Measurements from ENCODE around the gene LRFN4.

The LRFN4 gene

DNA sequence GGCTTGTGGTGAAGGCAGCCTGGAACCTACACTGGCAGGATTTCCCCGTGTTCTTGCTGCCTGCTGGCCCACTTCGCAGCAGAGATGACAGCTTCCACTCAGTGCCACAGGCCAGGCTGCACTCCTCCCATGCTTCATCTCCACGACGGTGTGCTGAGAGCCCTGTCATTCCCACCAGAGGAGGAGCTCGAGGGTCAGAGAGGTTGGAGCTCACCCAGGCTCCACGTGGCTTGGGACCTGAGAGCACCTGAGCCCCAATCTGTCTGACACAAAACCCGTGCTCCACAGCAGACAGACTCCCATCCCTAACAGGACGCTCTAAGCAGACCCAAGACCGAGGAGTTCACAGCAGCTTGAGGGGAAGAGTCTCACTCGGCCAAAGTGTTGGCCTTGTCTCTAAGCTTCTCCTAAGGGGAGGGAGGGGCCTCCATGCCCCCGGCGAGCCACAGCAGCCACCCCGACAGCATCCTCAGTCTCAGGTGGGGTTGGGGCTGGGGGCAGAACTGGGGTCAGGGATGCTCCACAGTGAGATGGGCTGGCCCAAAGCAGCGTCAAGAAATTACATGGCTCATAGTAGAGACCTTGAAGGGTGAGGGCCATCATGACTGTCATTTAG lies 10.7 kb downstream of the LRFN4 start:
- Histone ChIP-seq H3K4me3 (ENCODE audit: low read depth, low read length) (no peak overlapping the region), H3K27me3 (ENCODE audit: control insufficient read depth, insufficient read depth, low read length) (no peaks in the 10 kb centered on the region), H3K9me3 (ENCODE audit: control insufficient read depth, insufficient read depth, low read depth, low read length) (no peaks in the 10 kb centered on the region), H3K27ac (ENCODE audit: low read depth, low read length) (no peak overlapping the region), H3K36me3 (ENCODE audit: control insufficient read depth, insufficient read depth, low read length) (peaks cover 3% of the 10 kb centered on the region; the same call in 1 of the 2 replicates), H3K4me1 (ENCODE audit: control insufficient read depth, insufficient read depth, low read length) (peaks cover 4% of the 10 kb centered on the region), H3K9ac (ENCODE audit: low read length) (no peak overlapping the region)

DNA sequence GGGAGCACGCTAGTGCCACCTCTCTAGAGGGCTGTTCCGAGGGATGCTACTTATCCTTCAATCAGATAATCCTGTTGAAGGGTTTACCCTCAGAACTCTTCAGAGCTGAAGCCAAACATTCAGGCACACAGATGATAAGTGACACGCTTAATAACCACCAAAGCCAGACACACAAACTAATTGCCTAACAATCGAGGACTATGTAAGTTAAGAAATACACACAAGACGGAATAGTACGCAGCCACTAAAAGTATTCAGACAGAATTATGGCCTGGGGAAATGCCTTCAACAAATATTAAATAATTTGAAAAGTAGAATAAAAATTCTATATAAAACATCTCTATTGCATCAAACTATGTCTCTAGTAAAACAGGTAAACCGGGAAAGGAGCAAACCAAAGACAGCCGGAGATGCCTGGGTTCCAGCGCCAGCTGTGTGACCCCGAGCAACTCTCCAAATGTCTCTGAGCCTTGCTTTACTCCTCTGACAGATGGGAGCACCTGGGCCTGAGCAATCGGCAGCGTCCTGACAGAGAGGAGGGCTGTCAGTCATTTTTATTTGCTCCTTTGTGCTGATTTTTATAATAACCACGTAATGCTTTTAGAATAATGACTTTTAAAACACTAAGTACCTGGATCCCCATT lies 11.3 kb downstream of the LRFN4 start:
- no peak overlapping the region for H3K27ac ChIP-seq (ENCODE audit: low read depth, low read length)
- no peaks in the 10 kb centered on the region for H3K9me3 ChIP-seq (ENCODE audit: control insufficient read depth, insufficient read depth, low read depth, low read length)

DNA sequence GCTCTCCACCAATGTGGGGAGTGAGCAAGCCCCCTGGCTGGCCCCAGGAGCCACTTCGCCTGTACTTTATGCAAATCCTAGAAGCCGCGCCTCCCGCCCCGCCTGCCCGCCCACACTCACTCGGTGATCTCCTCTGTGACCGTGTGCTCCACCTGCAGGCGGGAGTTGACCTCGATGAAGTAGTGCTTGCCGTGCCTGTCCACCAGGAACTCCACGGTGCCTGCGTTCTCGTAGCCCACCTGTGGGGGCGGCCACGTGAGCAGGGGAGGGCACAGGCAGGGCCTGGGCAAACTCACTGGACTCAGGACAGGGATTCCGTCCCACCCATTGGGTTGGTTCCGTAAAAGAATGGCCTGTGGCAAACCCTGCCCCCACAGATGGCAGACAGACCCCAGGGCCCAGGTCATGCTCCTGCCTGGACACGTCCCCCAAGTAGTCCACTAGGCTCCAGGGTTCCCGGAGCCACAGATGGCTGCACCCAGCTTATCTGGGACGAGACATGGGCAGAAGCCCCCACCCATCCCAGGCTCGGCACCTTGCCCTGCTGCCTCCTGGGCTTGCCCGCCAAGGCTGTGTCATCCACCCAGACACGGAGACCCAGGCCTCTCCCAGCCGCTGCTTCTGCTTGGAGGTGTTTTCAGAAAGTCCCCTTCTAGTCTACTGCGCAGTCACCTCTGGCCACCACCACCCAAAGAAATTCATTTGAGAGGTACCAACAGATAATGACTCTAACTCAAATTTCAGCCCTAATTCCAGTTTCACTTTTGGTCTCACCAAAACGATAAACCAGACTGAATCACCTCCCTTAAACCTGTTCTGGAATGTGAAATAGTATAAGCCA lies 12.1 kb downstream of the LRFN4 start:
- no peak overlapping the region for H3K4me3 ChIP-seq (ENCODE audit: low read depth, low read length)
- H3K9me3 ChIP-seq (ENCODE audit: control insufficient read depth, insufficient read depth, low read depth, low read length): no peaks in the 10 kb centered on the region
- H3K4me1 ChIP-seq (ENCODE audit: control insufficient read depth, insufficient read depth, low read length): peaks cover 4% of the 10 kb centered on the region
- H3K27me3 ChIP-seq (ENCODE audit: control insufficient read depth, insufficient read depth, low read length): no peaks in the 10 kb centered on the region
- H3K9ac ChIP-seq (ENCODE audit: low read length): no peak overlapping the region
- no peak overlapping the region for H3K27ac ChIP-seq (ENCODE audit: low read depth, low read length)
- H3K36me3 ChIP-seq (ENCODE audit: control insufficient read depth, insufficient read depth, low read length): peaks cover 3% of the 10 kb centered on the region; the same call in 1 of the 2 replicates

More for the DNA sequence above, 11.3 kb downstream of the LRFN4 start:
- H3K36me3 ChIP-seq (ENCODE audit: control insufficient read depth, insufficient read depth, low read length): peaks cover 3% of the 10 kb centered on the region; the same call in 1 of the 2 replicates
- H3K27me3 ChIP-seq (ENCODE audit: control insufficient read depth, insufficient read depth, low read length): no peaks in the 10 kb centered on the region
- H3K9ac ChIP-seq (ENCODE audit: low read length): no peak overlapping the region
- H3K4me1 ChIP-seq (ENCODE audit: control insufficient read depth, insufficient read depth, low read length): peaks cover 4% of the 10 kb centered on the region
- no peak overlapping the region for H3K4me3 ChIP-seq (ENCODE audit: low read depth, low read length)

DNA sequence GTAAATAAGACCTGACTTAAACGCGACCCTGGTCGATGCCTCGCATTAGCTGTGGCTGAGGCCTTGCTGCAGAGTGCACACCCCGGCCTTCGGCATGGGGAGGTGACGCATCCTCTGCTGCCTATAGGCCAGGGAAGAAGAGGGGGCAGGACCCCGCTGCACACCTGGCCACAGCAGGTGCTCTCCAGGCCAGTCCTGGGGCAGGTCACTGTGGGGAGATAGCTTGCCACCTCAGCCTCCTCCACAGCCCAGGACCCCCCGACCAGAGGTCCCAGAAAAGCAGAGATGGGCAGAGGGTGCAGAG lies 12.7 kb downstream of the LRFN4 start:
- Histone ChIP-seq H3K27me3 (ENCODE audit: control insufficient read depth, insufficient read depth, low read length) (no peaks in the 10 kb centered on the region), H3K9ac (ENCODE audit: low read length) (no peak overlapping the region), H3K4me3 (ENCODE audit: low read depth, low read length) (no peak overlapping the region), H3K36me3 (ENCODE audit: control insufficient read depth, insufficient read depth, low read length) (peaks cover 3% of the 10 kb centered on the region; the same call in 1 of the 2 replicates), H3K27ac (ENCODE audit: low read depth, low read length) (no peak overlapping the region), H3K4me1 (ENCODE audit: control insufficient read depth, insufficient read depth, low read length) (peaks cover 4% of the 10 kb centered on the region), H3K9me3 (ENCODE audit: control insufficient read depth, insufficient read depth, low read depth, low read length) (no peaks in the 10 kb centered on the region)

DNA sequence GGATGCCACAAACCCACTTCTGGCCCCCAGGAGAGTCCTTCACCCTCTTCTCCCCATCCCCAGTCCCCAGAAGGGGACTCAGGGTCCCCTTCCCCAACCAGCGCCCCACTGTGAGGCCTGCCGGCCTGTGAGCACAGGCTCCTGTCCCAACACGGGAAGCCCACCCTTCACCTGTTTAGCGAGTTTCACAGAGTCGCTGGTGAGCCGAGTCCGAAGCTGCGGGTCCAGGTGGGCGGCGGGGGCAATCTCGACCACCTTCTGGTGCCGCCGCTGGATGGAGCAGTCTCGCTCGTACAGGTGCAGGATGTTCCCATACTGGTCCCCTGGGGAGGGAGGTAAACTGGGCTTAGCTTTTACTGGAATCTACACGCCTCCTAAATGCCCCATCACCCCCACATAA lies 13.3 kb downstream of the LRFN4 start:
- Histone ChIP-seq H3K9ac (ENCODE audit: low read length) (no peak overlapping the region), H3K9me3 (ENCODE audit: control insufficient read depth, insufficient read depth, low read depth, low read length) (no peaks in the 10 kb centered on the region), H3K36me3 (ENCODE audit: control insufficient read depth, insufficient read depth, low read length) (peaks cover 3% of the 10 kb centered on the region; the same call in 1 of the 2 replicates)

GRCh38 chr11:66870616-66871520 lies 14.0 kb downstream of the LRFN4 start:
- Histone ChIP-seq H3K9ac (ENCODE audit: low read length) (no peak overlapping the region), H3K36me3 (ENCODE audit: control insufficient read depth, insufficient read depth, low read length) (peaks cover 3% of the 10 kb centered on the region; the same call in 1 of the 2 replicates), H3K4me1 (ENCODE audit: control insufficient read depth, insufficient read depth, low read length) (peaks cover 4% of the 10 kb centered on the region), H3K4me3 (ENCODE audit: low read depth, low read length) (no peak overlapping the region), H3K9me3 (ENCODE audit: control insufficient read depth, insufficient read depth, low read depth, low read length) (no peaks in the 10 kb centered on the region), H3K27me3 (ENCODE audit: control insufficient read depth, insufficient read depth, low read length) (no peaks in the 10 kb centered on the region), H3K27ac (ENCODE audit: low read depth, low read length) (no peak overlapping the region)

More for the DNA sequence above, 13.3 kb downstream of the LRFN4 start:
- Histone ChIP-seq H3K27me3 (ENCODE audit: control insufficient read depth, insufficient read depth, low read length) (no peaks in the 10 kb centered on the region), H3K4me1 (ENCODE audit: control insufficient read depth, insufficient read depth, low read length) (peaks cover 4% of the 10 kb centered on the region), H3K4me3 (ENCODE audit: low read depth, low read length) (no peak overlapping the region), H3K27ac (ENCODE audit: low read depth, low read length) (no peak overlapping the region)

GRCh38 chr11:66871521-66871901 lies 14.6 kb downstream of the LRFN4 start:
- Histone ChIP-seq H3K9me3 (ENCODE audit: control insufficient read depth, insufficient read depth, low read depth, low read length) (no peaks in the 10 kb centered on the region), H3K27ac (ENCODE audit: low read depth, low read length) (no peak overlapping the region), H3K36me3 (ENCODE audit: control insufficient read depth, insufficient read depth, low read length) (peaks cover 3% of the 10 kb centered on the region; the same call in 1 of the 2 replicates), H3K4me1 (ENCODE audit: control insufficient read depth, insufficient read depth, low read length) (peaks cover 4% of the 10 kb centered on the region), H3K9ac (ENCODE audit: low read length) (no peak overlapping the region), H3K4me3 (ENCODE audit: low read depth, low read length) (no peak overlapping the region), H3K27me3 (ENCODE audit: control insufficient read depth, insufficient read depth, low read length) (no peaks in the 10 kb centered on the region)

DNA sequence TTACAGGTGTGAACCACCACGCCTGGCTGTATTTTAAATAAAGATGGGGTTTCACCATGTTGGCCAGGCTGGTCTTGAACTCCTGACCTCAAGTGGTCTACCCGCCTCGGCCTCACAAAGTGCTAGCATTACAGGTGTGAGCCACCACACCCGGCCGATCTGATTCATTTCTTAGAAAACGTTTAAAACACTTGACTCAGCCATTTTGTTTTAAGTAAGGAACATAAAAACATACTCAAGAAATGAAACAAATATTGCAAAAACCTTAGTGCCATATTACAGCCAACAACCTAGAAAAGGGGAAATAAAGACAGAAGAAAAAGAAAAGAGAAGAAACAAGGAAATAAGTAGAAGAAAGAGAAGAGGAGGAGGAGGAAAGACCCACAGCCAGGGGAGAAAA lies 17.4 kb downstream of the LRFN4 start:
- Histone ChIP-seq H3K9me3 (ENCODE audit: control insufficient read depth, insufficient read depth, low read depth, low read length) (no peaks in the 10 kb centered on the region), H3K27me3 (ENCODE audit: control insufficient read depth, insufficient read depth, low read length) (no peaks in the 10 kb centered on the region), H3K4me3 (ENCODE audit: low read depth, low read length) (no peak overlapping the region), H3K4me1 (ENCODE audit: control insufficient read depth, insufficient read depth, low read length) (0 out of 2 replicates have a peak, but pooled peaks cover 5% of the 10 kb centered on the region), H3K9ac (ENCODE audit: low read length) (no peak overlapping the region), H3K36me3 (ENCODE audit: control insufficient read depth, insufficient read depth, low read length) (peaks cover 3% of the 10 kb centered on the region; the same call in 1 of the 2 replicates), H3K27ac (ENCODE audit: low read depth, low read length) (no peak overlapping the region)

DNA sequence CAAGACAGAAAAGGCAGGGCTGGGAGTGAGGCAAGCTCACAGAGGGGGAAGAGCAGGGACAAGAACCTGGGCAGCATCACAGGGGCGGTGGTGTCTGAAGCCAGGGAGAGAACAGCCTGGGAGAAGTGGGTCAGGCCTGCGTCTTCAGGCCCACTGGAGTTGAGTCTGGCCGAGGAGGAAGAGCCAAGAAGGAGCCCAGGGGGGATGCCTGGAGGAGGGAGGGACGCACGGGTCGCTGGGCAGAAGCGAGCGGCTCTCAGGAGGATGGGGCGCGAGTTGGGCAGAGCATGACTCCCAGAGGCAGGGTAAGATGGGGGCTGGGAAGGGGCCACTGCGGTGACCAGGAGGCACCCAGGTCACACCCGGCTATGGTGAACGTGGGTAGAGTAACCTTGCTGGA lies 18.5 kb downstream of the LRFN4 start:
- peaks cover 6% of the 10 kb centered on the region for H3K4me1 ChIP-seq (ENCODE audit: control insufficient read depth, insufficient read depth, low read length)
- no peak overlapping the region for H3K4me3 ChIP-seq (ENCODE audit: low read depth, low read length)
- no peaks in the 10 kb centered on the region for H3K9me3 ChIP-seq (ENCODE audit: control insufficient read depth, insufficient read depth, low read depth, low read length)
- peaks cover 3% of the 10 kb centered on the region; the same call in 1 of the 2 replicates for H3K36me3 ChIP-seq (ENCODE audit: control insufficient read depth, insufficient read depth, low read length)
- H3K9ac ChIP-seq (ENCODE audit: low read length): no peak overlapping the region
- H3K27ac ChIP-seq (ENCODE audit: low read depth, low read length): no peak overlapping the region
- no peaks in the 10 kb centered on the region for H3K27me3 ChIP-seq (ENCODE audit: control insufficient read depth, insufficient read depth, low read length)

- Histone ChIP-seq H3K9ac (ENCODE audit: low read length) (no peak overlapping the region), H3K9me3 (ENCODE audit: control insufficient read depth, insufficient read depth, low read depth, low read length) (no peaks in the 10 kb centered on the region), H3K4me3 (ENCODE audit: low read depth, low read length) (no peak overlapping the region), H3K36me3 (ENCODE audit: control insufficient read depth, insufficient read depth, low read length) (no peaks in the 10 kb centered on the region), H3K27ac (ENCODE audit: low read depth, low read length) (no peak overlapping the region), H3K27me3 (ENCODE audit: control insufficient read depth, insufficient read depth, low read length) (no peaks in the 10 kb centered on the region), H3K4me1 (ENCODE audit: control insufficient read depth, insufficient read depth, low read length) (peaks cover 24% of the 10 kb centered on the region)
These were observed 20.9 kb downstream of the LRFN4 start for GRCh38 chr11:66877588-66878385.
